MCF 10A (cell line): ENCODE results near the gene MYO7B. TPM values are rescaled to one million over a fixed set of nuclear protein-coding genes. Genes with fewer than 3 reads are reported as not detected.

Experiments used
- BruUV-seq: library from RNA; stranded (reverse); fragments of 400-500 nt; replicated peaks from 2 replicates; lab custom pipeline; 2021; lab: Mats Ljungman, UMichigan
- CTCF ChIA-PET: fragments of 300-600 bp; sonication (Branson Sonifier 250); formaldehyde crosslinking; extraction: SDS; loops from one replicate; lab custom pipeline; 2021; ENCODE audit warnings: antibody characterized with exemption, inconsistent platforms; lab: Yijun Ruan, JAX
- POLR2A ChIA-PET: fragments of 300-600, 350-650 bp; sonication (Branson Sonifier 250); formaldehyde crosslinking; extraction: SDS; loops from one replicate; lab custom pipeline; 2020; ENCODE audit warnings: antibody characterized with exemption, inconsistent platforms; lab: Yijun Ruan, JAX
- DNase-seq: peaks from one replicate; pipeline ENCODE4 v3.0.0-alpha.2; 2018; ENCODE audit not compliant: unreplicated experiment
- H3K27ac Mint-ChIP-seq: one replicate; pipeline ENCODE4 v1.8.0; 2022; ENCODE audit warnings: mild to moderate bottlenecking, low read depth, mixed read lengths; ENCODE audit not compliant: unreplicated experiment
- H3K27me3 Mint-ChIP-seq: one replicate; pipeline ENCODE4 v1.8.0; 2022; ENCODE audit warnings: mixed read lengths; ENCODE audit not compliant: insufficient read depth, unreplicated experiment
- H3K36me3 Mint-ChIP-seq: one replicate; pipeline ENCODE4 v1.8.0; 2022; ENCODE audit warnings: mild to moderate bottlenecking, moderate library complexity, mixed read lengths; ENCODE audit not compliant: insufficient read depth, unreplicated experiment
- H3K4me1 Mint-ChIP-seq: one replicate; pipeline ENCODE4 v1.8.0; 2022; ENCODE audit warnings: mixed read lengths; ENCODE audit not compliant: insufficient read depth, unreplicated experiment
- H3K4me3 Mint-ChIP-seq: one replicate; pipeline ENCODE4 v1.8.0; 2022; ENCODE audit warnings: mild to moderate bottlenecking, moderate library complexity, mixed read lengths; ENCODE audit not compliant: unreplicated experiment
- H3K9me3 Mint-ChIP-seq: one replicate; pipeline ENCODE4 v1.8.0; 2022; ENCODE audit warnings: mixed read lengths; ENCODE audit not compliant: unreplicated experiment
- intact Hi-C: fragments of 100-400 bp; cut with micrococcal nuclease; formaldehyde crosslinking; loops from 2 replicates; pipeline ENCODE4 v1.14.1; 2022
- total RNA-seq: library from RNA; stranded (reverse); gene quantifications from 2 replicates; pipeline ENCODE4 v1.2.3, GENCODE V29; 2022
- TF ChIP-seq, protein P1 (sequence below): fragments of 200-600 bp; IDR thresholded peaks from one replicate; pipeline ENCODE4 v1.8.0; 2022; ENCODE audit warnings: antibody characterized with exemption, mild to moderate bottlenecking; ENCODE audit not compliant: unreplicated experiment

The MYO7B gene
- total RNA-seq, 1 experiment from 2014 or later, result not detected

DNA sequence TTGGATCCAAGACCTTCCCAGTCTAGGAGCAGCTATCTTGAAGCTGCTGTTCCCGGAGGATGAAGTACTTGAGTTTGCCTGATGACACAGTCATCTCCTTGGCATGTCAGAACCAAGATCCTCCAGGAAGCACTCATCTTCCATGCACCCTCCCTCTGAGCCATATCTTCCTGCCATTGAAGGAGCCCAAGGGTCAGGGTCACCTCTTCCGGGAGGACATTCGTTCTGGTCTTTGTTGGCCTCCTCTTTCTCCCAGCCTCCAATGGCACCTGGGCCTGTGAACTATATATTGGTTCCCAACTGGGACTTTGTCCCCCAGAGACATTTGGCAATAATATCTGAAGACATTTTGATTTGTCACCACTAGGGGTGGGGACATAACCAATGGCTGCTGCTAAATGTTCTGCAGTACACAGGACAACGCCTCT lies 4.2 kb upstream of the MYO7B start:
- Mint-ChIP-seq H3K27ac (no peak overlapping the region), H3K27me3 (no peaks in the 10 kb centered on the region), H3K4me3 (no peak overlapping the region), H3K4me1 (peaks cover 10% of the 10 kb centered on the region), H3K36me3 (peaks cover 4% of the 10 kb centered on the region), H3K9me3 (no peaks in the 10 kb centered on the region)
- TF ChIP-seq, protein P1, sequence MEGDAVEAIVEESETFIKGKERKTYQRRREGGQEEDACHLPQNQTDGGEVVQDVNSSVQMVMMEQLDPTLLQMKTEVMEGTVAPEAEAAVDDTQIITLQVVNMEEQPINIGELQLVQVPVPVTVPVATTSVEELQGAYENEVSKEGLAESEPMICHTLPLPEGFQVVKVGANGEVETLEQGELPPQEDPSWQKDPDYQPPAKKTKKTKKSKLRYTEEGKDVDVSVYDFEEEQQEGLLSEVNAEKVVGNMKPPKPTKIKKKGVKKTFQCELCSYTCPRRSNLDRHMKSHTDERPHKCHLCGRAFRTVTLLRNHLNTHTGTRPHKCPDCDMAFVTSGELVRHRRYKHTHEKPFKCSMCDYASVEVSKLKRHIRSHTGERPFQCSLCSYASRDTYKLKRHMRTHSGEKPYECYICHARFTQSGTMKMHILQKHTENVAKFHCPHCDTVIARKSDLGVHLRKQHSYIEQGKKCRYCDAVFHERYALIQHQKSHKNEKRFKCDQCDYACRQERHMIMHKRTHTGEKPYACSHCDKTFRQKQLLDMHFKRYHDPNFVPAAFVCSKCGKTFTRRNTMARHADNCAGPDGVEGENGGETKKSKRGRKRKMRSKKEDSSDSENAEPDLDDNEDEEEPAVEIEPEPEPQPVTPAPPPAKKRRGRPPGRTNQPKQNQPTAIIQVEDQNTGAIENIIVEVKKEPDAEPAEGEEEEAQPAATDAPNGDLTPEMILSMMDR, result no peak
- intact Hi-C loops, result no loop called here
- no peak for DNase-seq
- ChIA-PET POLR2A (no interaction called here), CTCF (no interaction called here)
- no TSS peak for BruUV-seq

DNA sequence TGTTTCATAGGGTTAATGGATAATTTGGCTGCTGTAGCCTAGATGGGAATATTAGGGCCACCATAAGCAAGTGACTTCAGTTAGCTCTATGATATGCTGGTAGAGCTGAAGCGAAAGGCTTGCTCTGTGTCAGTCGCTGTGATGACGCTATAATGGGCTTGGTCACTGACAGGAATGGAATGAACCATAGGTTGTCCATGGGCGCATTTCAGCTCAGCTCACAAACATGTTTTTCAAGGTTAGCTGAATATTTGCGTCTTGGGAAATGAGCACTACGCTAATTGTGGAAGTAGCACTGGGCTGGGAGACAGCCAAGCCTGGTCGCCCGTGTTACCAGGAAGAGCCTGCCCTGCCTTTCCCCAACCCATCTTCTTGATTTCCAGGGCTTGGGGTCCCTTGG lies 3.2 kb upstream of the MYO7B start:
- intact Hi-C loops, result no loop called here
- no TSS peak for BruUV-seq

DNA sequence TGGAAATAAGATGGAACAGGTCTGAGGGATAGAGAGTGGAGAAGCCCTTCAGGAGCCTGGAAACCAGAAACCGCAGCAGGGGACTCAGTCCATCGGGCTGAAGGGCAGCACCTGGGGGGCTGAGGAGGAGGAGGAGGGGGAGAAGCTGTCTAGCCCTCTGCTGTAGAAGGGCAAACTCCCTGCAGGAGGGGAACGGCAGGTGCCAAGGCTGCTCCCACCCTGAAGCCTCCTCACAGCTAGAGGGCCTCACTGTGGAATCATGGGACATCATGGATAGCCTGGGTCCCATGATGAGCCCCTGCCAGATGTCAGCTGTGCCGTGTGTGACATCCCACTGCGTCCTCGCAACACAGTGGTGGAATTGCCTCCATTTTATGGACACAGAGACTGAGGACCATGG lies 435 bp downstream of the MYO7B start:
- Mint-ChIP-seq H3K27me3 (peaks cover 38% of the 10 kb centered on the region), H3K4me1 (no peaks in the 10 kb centered on the region), H3K9me3 (no peaks in the 10 kb centered on the region), H3K4me3 (no peak overlapping the region), H3K27ac (no peak overlapping the region), H3K36me3 (peaks cover 6% of the 10 kb centered on the region)
- no TSS peak for BruUV-seq
- TF ChIP-seq, protein P1, result no peak
- no peak for DNase-seq
- CTCF ChIA-PET, result interaction anchor here (0.5 kb wide), 1 partner anchor 26 kb away, joined by 4 read pairs; no protein-coding TSS in a partner anchor
- POLR2A ChIA-PET, result no interaction called here
- intact Hi-C loops, result no loop called here

More for the DNA sequence above, 3.2 kb upstream of the MYO7B start:
- H3K4me3 Mint-ChIP-seq, result no peak overlapping the region
- no peaks in the 10 kb centered on the region for H3K36me3 Mint-ChIP-seq
- no peak for DNase-seq
- H3K4me1 Mint-ChIP-seq, result peaks cover 7% of the 10 kb centered on the region
- no peak overlapping the region for H3K27ac Mint-ChIP-seq
- ChIA-PET CTCF (no interaction called here), POLR2A (no interaction called here)
- no peaks in the 10 kb centered on the region for H3K9me3 Mint-ChIP-seq
- TF ChIP-seq, protein P1, result no peak
- H3K27me3 Mint-ChIP-seq, result peaks cover 6% of the 10 kb centered on the region

DNA sequence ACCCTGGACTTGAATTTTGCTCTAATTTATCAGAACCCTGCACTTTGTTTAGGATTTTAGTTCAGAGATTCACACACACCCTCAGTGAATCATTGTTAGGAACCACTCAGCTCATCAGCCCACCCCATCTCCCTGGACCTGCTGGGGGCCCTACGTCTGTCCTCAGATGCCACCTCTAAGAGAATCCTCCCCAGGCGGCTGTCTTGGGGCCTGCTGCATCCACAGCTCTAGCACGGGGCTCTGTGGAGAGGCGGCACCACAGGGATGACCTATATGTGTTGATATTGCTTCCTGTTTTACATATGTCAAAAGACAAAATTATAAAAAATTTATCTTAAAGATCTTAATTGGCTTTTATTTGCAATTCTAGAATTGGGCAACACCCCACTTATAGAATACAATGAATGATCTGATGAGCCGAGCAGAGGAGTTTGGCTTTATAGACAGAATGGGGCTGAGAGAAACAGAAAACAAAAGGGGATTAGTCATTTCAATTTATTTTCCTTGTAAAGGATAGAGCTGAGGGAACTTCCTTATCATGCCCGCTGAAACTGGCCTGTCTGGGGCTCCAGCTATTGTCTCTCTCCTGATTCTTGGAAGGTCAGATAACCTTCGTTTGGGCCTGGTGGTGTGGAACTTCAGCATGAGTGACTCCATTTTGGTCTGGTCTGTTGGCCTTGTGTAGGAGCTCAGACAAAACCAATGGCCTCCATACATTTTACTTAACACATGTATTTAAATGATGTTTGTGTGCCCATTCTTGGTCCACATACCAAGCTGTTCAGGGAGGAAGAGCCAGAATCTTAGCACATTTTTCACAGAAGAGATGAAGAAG lies 1.4 kb downstream of the MYO7B start:
- H3K27me3 Mint-ChIP-seq, result peaks cover 38% of the 10 kb centered on the region
- intact Hi-C loops, result no loop called here
- DNase-seq, result no peak
- H3K36me3 Mint-ChIP-seq, result peaks cover 6% of the 10 kb centered on the region
- no TSS peak for BruUV-seq
- H3K4me3 Mint-ChIP-seq, result no peak overlapping the region
- no peak overlapping the region for H3K27ac Mint-ChIP-seq
- TF ChIP-seq, protein P1, result no peak
- POLR2A ChIA-PET, result no interaction called here
- H3K9me3 Mint-ChIP-seq, result no peaks in the 10 kb centered on the region
- H3K4me1 Mint-ChIP-seq, result no peaks in the 10 kb centered on the region
- CTCF ChIA-PET, result interaction anchor here (0.5 kb wide), 1 partner anchor 25 kb away, joined by 4 read pairs; no protein-coding TSS in a partner anchor
